Tibial artery (tissue), 4 donors: Measurements from ENCODE around the gene DMTF1.

ENCODE experiments used
- DNase-seq, 2 donors: peaks; one replicate each; pipeline ENCODE4 v3.0.0-alpha.2; 2019
- H3K27ac ChIP-seq, 2 donors: fragments of 200-600 bp; sonication (generic) in 1 of 2; 1 replicate in 1 of 2; 2 replicates in 1 of 2; pipeline ENCODE4 v1.5.1; 2018 to 2019; ENCODE audit warnings: mild to moderate bottlenecking in 1 of 2
- H3K27me3 ChIP-seq, 2 donors: fragments of 200-600 bp; sonication (generic) in 1 of 2; one replicate each; pipeline versions ENCODE4 v1.5.1 to v1.6.0; 2016 to 2019
- H3K36me3 ChIP-seq, 3 donors: fragments of 200-600 bp; sonication (generic) in 2 of 3; one replicate each; pipeline ENCODE4 v1.5.1; 2016 to 2019; ENCODE audit warnings: mild to moderate bottlenecking in 2 of 3
- H3K4me1 ChIP-seq, 4 donors: fragments of 200-600 bp; sonication (generic) in 2 of 4; 1 replicate in 3 of 4; 2 replicates in 1 of 4; pipeline ENCODE4 v1.5.1; 2016 to 2019
- H3K4me3 ChIP-seq, 2 donors: fragments of 200-600 bp; sonication (generic) in 1 of 2; 1 replicate in 1 of 2; 2 replicates in 1 of 2; pipeline ENCODE4 v1.5.1; 2018 to 2019; ENCODE audit warnings: mild to moderate bottlenecking in 2 of 2
- H3K9me3 ChIP-seq, 3 donors: fragments of 200-600 bp; sonication (generic) in 1 of 3; one replicate each; pipeline ENCODE4 v1.5.1; 2016 to 2019
- intact Hi-C: fragments of 100-400 bp; cut with DNase I; formaldehyde crosslinking; loops from one replicate; pipeline ENCODE4 v1.15.0; 2023; ENCODE audit warnings: low total_unique reads
- TF ChIP-seq, protein P1 (sequence below), 2 experiments: fragments of 200-600 bp in 1 of 2; fragments of 450-650 bp in 1 of 2; IDR thresholded peaks; one replicate each; pipeline ENCODE4 v1.5.1; 2017 to 2019; ENCODE audit warnings: antibody characterized with exemption in 2 of 2, mild to moderate bottlenecking in 1 of 2, moderate library complexity in 1 of 2

The DMTF1 gene

DNA sequence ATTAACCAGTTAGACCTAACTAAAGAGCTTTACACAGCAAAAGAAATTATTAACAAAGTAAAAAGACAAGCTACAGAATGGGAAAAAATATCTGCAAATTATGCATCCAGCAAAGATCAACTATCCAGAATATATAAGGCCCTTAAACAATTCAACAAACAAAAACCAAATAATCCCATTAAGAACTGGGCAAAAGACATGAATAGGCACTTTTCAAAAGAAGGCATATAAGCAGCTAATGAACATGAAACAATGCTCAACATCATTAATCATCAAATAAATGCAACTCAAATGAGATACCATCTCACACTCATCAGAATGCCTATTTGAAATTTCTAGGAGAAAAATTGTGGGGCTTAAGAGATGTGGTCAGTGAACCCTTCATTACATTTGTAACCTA is 15.0 kb upstream of the DMTF1 start:
- TF ChIP-seq, protein P1, sequence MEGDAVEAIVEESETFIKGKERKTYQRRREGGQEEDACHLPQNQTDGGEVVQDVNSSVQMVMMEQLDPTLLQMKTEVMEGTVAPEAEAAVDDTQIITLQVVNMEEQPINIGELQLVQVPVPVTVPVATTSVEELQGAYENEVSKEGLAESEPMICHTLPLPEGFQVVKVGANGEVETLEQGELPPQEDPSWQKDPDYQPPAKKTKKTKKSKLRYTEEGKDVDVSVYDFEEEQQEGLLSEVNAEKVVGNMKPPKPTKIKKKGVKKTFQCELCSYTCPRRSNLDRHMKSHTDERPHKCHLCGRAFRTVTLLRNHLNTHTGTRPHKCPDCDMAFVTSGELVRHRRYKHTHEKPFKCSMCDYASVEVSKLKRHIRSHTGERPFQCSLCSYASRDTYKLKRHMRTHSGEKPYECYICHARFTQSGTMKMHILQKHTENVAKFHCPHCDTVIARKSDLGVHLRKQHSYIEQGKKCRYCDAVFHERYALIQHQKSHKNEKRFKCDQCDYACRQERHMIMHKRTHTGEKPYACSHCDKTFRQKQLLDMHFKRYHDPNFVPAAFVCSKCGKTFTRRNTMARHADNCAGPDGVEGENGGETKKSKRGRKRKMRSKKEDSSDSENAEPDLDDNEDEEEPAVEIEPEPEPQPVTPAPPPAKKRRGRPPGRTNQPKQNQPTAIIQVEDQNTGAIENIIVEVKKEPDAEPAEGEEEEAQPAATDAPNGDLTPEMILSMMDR (IDR thresholded peaks at IDR 0.05), result no peak
- no peak for DNase-seq
- Histone ChIP-seq H3K4me1 (no peaks in the 10 kb centered on the region), H3K9me3 (no peaks in the 10 kb centered on the region), H3K27ac (no peak overlapping the region), H3K4me3 (no peak overlapping the region), H3K27me3 (no peaks in the 10 kb centered on the region), H3K36me3 (no peaks in the 10 kb centered on the region)
- intact Hi-C loops, result no loop called here

DNA sequence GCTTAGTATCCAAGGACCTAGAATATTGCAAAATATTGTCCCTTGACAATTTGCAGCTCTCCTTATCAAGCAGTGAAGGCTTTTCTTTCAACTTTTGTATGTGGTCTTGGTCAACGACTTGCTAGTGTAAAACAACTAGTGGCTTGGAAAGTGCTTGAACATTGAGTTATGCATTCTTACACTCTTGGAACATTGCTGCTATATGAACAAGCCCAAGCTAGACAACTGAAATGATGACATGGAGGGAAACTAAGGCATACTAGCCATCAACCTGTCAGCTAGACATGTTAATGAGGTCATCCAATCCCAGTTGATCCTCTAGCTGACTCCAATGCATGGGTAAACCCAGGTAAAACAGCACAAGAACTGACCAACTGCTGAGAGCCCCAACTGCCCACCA is 12.7 kb upstream of the DMTF1 start:
- DNase-seq, result no peak
- no peak overlapping the region for H3K27ac ChIP-seq
- H3K36me3 ChIP-seq, result no peaks in the 10 kb centered on the region
- no peaks in the 10 kb centered on the region for H3K9me3 ChIP-seq
- TF ChIP-seq, protein P1 (IDR thresholded peaks at IDR 0.05), result no peak
- H3K27me3 ChIP-seq, result no peaks in the 10 kb centered on the region
- no peak overlapping the region for H3K4me3 ChIP-seq
- intact Hi-C loops, result no loop called here
- no peaks in the 10 kb centered on the region for H3K4me1 ChIP-seq

DNA sequence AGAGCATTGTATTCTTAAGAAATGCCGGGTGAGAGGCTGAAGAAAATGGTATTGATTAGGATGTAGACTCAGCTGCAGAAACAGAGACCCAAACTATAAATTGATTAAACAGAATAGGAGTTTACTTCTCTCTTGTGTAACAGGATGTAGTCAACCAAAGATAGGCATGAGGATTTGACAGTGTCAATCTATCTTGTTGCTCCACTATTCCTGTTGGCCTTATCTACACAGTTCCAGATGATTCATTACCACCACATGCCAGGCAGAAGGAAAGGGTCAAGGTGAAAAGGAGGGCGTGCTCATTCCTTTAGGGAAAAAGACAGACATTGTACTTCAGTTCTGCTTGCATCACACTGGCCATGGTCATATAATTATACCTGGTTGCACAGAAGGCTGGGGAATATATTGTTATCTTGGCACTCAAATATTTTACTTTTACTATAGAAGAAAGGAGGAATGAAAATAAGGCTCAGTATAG is 11.9 kb upstream of the DMTF1 start:
- Histone ChIP-seq H3K9me3 (no peaks in the 10 kb centered on the region), H3K27ac (no peak overlapping the region), H3K36me3 (no peaks in the 10 kb centered on the region), H3K27me3 (no peaks in the 10 kb centered on the region), H3K4me3 (no peak overlapping the region), H3K4me1 (no peaks in the 10 kb centered on the region)
- TF ChIP-seq, protein P1 (IDR thresholded peaks at IDR 0.05), result no peak
- intact Hi-C loops, result no loop called here
- no peak for DNase-seq

DNA sequence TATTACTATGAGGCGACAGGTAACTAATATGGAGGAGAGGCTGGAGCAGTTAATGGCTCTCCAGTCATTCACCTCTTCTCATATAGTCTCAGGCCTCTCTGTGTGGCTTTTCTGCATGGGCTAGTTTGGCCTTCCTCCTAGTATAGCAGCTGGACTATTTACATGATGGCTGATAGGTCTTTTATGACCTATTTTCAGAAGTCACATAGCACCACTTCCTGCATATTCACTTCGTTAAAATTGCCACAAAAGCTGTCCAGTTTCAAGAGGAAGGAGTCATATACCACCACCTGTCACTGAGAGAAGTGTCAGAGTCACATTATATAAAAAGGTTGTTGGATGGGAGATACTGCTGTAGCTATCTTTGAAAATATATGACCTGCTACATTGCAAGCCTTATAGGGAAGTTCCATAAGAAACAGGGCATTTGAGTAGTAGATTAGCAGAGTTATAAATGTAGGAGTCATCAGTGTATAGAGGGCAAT is 8.0 kb upstream of the DMTF1 start:
- Histone ChIP-seq H3K27ac (no peak overlapping the region), H3K36me3 (no peaks in the 10 kb centered on the region), H3K27me3 (no peaks in the 10 kb centered on the region), H3K4me1 (no peaks in the 10 kb centered on the region), H3K4me3 (no peak overlapping the region), H3K9me3 (no peaks in the 10 kb centered on the region)
- DNase-seq, result no peak
- intact Hi-C loops, result no loop called here
- TF ChIP-seq, protein P1 (IDR thresholded peaks at IDR 0.05), result no peak

- H3K9me3 ChIP-seq, result no peaks in the 10 kb centered on the region
- H3K27ac ChIP-seq, result no peak overlapping the region
- TF ChIP-seq, protein P1 (IDR thresholded peaks at IDR 0.05), result no peak
- H3K4me3 ChIP-seq, result no peak overlapping the region
- peaks cover 0 to 9% (median 0%) of the 10 kb centered on the region in 4 donors for H3K4me1 ChIP-seq
- no peaks in the 10 kb centered on the region for H3K27me3 ChIP-seq
- DNase-seq, result peak in 1 of 2 donors; percentile 56
- H3K36me3 ChIP-seq, result no peaks in the 10 kb centered on the region
- intact Hi-C loops, result loop anchor here (5.0 kb wide), 1 partner anchor 220 kb away; no protein-coding TSS in a partner anchor
Observed at GRCh38 chr7:87146740-87147386, 5.4 kb upstream of the DMTF1 start.
